ENCODE measurements around the gene EPX.

The EPX gene

DNA sequence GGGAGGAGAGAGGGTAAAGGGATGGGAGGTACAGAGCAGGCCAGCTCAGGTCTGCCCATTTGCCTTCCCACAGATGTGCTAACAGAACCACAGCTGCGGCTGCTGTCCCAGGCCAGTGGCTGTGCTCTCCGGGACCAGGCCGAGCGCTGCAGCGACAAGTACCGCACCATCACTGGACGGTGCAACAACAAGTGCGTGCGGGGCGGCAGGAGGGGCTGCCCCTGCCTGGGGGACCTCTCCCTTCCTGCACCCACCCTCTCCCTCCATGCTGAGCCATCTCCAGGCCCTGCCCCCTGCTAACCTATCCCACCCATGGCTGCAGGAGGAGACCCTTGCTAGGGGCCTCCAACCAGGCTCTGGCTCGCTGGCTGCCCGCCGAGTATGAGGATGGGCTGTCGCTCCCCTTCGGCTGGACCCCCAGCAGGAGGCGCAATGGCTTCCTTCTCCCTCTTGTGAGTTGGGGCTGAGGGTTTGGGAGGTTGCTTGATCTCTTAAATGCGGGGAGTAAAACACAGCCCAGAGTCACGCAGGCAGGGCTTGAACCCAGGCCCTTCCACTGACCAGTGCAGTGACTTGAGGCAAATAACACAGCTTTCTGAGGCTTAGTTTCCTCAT lies 1.2 kb downstream of the EPX start:
- no peak for DNase-seq (ENCODE audit: low read depth)
- H3K4me3 ChIP-seq (ENCODE audit: low read depth, low read length), result no peak overlapping the region
- TF ChIP-seq, protein P1, sequence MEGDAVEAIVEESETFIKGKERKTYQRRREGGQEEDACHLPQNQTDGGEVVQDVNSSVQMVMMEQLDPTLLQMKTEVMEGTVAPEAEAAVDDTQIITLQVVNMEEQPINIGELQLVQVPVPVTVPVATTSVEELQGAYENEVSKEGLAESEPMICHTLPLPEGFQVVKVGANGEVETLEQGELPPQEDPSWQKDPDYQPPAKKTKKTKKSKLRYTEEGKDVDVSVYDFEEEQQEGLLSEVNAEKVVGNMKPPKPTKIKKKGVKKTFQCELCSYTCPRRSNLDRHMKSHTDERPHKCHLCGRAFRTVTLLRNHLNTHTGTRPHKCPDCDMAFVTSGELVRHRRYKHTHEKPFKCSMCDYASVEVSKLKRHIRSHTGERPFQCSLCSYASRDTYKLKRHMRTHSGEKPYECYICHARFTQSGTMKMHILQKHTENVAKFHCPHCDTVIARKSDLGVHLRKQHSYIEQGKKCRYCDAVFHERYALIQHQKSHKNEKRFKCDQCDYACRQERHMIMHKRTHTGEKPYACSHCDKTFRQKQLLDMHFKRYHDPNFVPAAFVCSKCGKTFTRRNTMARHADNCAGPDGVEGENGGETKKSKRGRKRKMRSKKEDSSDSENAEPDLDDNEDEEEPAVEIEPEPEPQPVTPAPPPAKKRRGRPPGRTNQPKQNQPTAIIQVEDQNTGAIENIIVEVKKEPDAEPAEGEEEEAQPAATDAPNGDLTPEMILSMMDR (IDR thresholded peaks at IDR 0.05; ENCODE audit: low read depth, low read length, missing control alignments), result no peak

GRCh38 chr17:58195518-58196123 lies 3.1 kb downstream of the EPX start:
- H3K4me3 ChIP-seq (ENCODE audit: low read depth, low read length), result no peak overlapping the region
- no peak for DNase-seq (ENCODE audit: low read depth)
- TF ChIP-seq, protein P1 (IDR thresholded peaks at IDR 0.05; ENCODE audit: low read depth, low read length, missing control alignments), result no peak

DNA sequence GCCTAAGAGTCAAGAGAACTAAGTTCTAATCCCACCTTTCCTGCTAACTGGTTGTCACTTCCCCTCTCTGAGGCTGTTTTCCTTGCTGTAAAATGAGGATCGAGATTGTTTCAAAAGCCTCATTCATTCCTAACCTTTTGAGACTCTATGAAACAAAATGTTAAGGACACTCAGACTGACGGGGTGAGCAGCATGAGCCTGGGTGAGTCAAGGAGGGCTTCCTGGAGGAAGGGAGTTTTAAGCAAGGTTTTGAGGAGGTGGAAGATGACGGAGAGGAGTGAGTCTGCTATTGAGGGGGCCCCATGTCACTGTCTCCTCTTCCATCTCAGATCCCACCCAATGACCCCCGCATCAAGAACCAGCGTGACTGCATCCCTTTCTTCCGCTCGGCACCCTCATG lies 4.1 kb downstream of the EPX start:
- no peak overlapping the region for H3K4me3 ChIP-seq (ENCODE audit: low read depth, low read length)
- TF ChIP-seq, protein P1 (IDR thresholded peaks at IDR 0.05; ENCODE audit: low read depth, low read length, missing control alignments), result no peak
- DNase-seq (ENCODE audit: low read depth), result no peak

- TF ChIP-seq, protein P1 (IDR thresholded peaks at IDR 0.05; ENCODE audit: low read depth, low read length, missing control alignments), result peak; percentile 81
- no peak for DNase-seq (ENCODE audit: low read depth)
- H3K4me3 ChIP-seq (ENCODE audit: low read depth, low read length), result no peak overlapping the region
These were observed 7.6 kb downstream of the EPX start for GRCh38 chr17:58200024-58200633.

DNA sequence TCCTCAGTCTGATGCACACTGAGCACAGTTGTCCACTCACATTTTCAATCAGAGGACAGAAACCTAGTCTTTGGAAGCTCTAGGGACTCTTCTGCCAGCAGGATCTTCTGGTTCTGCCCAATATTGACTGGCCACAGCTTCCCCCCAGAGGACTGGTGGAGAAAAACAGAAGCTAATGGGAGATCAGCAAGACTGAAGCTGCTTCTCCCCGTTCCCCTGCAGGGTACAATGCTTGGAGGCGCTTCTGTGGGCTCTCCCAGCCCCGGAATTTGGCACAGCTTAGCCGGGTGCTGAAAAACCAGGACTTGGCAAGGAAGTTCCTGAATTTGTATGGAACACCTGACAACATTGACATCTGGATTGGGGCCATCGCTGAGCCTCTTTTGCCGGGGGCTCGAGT lies 10.3 kb downstream of the EPX start:
- H3K4me3 ChIP-seq (ENCODE audit: low read depth, low read length), result no peak overlapping the region
- TF ChIP-seq, protein P1 (IDR thresholded peaks at IDR 0.05; ENCODE audit: low read depth, low read length, missing control alignments), result no peak
- no peak for DNase-seq (ENCODE audit: low read depth)

GRCh38 chr17:58204796-58205195 lies 12.3 kb downstream of the EPX start:
- H3K4me3 ChIP-seq (ENCODE audit: low read depth, low read length), result no peak overlapping the region
- DNase-seq (ENCODE audit: low read depth), result no peak
- TF ChIP-seq, protein P1 (IDR thresholded peaks at IDR 0.05; ENCODE audit: low read depth, low read length, missing control alignments), result no peak

Measured in GM12864 (cell line).